Smooth muscle cell (in vitro differentiated cells): ENCODE results near the gene RCAN1. TPM values are rescaled to one million over a fixed set of nuclear protein-coding genes. Genes with fewer than 3 reads are reported as not detected.

Experiments
- DNase-seq: peaks from one replicate; lab custom pipeline; 2025; ENCODE audit not compliant: unreplicated experiment; lab: John Stamatoyannopoulos, UW
- H2AFZ ChIP-seq: fragments of 200-600 bp; sonication (generic); 2 replicates; pipeline ENCODE4 v1.6.0; 2016; ENCODE audit warnings: antibody characterized with exemption, low read depth, mild to moderate bottlenecking
- H3F3A ChIP-seq: fragments of 200-600 bp; sonication (generic); 2 replicates; pipeline ENCODE4 v1.6.0; 2017; ENCODE audit warnings: antibody characterized with exemption, low read depth
- H3K27ac ChIP-seq: fragments of 200-600 bp; sonication (generic); 2 replicates; pipeline ENCODE4 v1.5.1; 2016; ENCODE audit warnings: low read depth, mild to moderate bottlenecking
- H3K27me3 ChIP-seq: fragments of 200-600 bp; sonication (generic); 2 replicates; pipeline ENCODE4 v1.6.1; 2016; ENCODE audit warnings: low read depth, mild to moderate bottlenecking
- H3K36me3 ChIP-seq: fragments of 200-600 bp; sonication (generic); 2 replicates; pipeline ENCODE4 v1.5.1; 2016; ENCODE audit warnings: low read depth
- H3K4me1 ChIP-seq: fragments of 200-600 bp; sonication (generic); 2 replicates; pipeline ENCODE4 v1.5.1; 2016; ENCODE audit warnings: low read depth
- H3K4me2 ChIP-seq: fragments of 200-600 bp; sonication (generic); 2 replicates; pipeline ENCODE4 v1.6.0; 2016; ENCODE audit warnings: mild to moderate bottlenecking
- H3K4me3 ChIP-seq: fragments of 200-600 bp; sonication (generic); 2 replicates; pipeline ENCODE4 v1.5.1; 2016; ENCODE audit warnings: mild to moderate bottlenecking
- H3K79me2 ChIP-seq: fragments of 200-600 bp; sonication (generic); 2 replicates; pipeline ENCODE4 v1.6.0; 2016; ENCODE audit warnings: low read depth, mild to moderate bottlenecking
- H3K9ac ChIP-seq: fragments of 200-600 bp; sonication (generic); 2 replicates; pipeline ENCODE4 v1.6.0; 2016; ENCODE audit warnings: low read depth
- H3K9me3 ChIP-seq: fragments of 200-600 bp; sonication (generic); replicated peaks from 2 replicates; pipeline ENCODE4 v1.5.1; 2016; ENCODE audit warnings: low read depth
- H4K20me1 ChIP-seq: fragments of 200-600 bp; sonication (generic); 2 replicates; pipeline ENCODE4 v1.6.0; 2016; ENCODE audit warnings: low read depth
- CTCF ChIP-seq: fragments of 200-600 bp; sonication (generic); IDR thresholded peaks from 2 replicates; pipeline ENCODE4 v1.5.1; 2017; ENCODE audit warnings: borderline replicate concordance, mild to moderate bottlenecking, antibody characterized with exemption; ENCODE audit not compliant: insufficient read depth, poor library complexity, severe bottlenecking
- WGBS: methylation state at CpG from one replicate; pipeline ENCODE4 v1.1.7; 2016; ENCODE audit warnings: low lambda C conversion rate; 5-methylcytosine and 5-hydroxymethylcytosine counted together
- polyA plus RNA-seq: library from polyadenylated mRNA; unstranded; fragments of >200 nt; fragmentation: Nextera tagmentation; extraction: Ambion mirVana; gene quantifications from 2 replicates; pipeline ENCODE4 v1.2.1, GENCODE V29; 2016
- total RNA-seq: library from RNA; depleted of rRNA; stranded (reverse); fragments of >200 nt; gene quantifications from 2 replicates; pipeline ENCODE4 v1.2.3, GENCODE V29; 2014

RCAN1 gene
- total and polyA plus RNA-seq, 2 experiments from 2014 or later = 77.3 to 155 TPM

GRCh38 chr21:34647555-34647954 is 32.6 kb upstream of the RCAN1 start:
- Histone ChIP-seq H3K9me3 (no peaks in the 10 kb centered on the region), H3K79me2 (no peaks in the 10 kb centered on the region), H3K4me1 (no peaks in the 10 kb centered on the region), H3F3A (no peaks in the 10 kb centered on the region), H3K27me3 (peaks cover 15% of the 10 kb centered on the region), H3K27ac (no peak overlapping the region), H3K4me2 (no peak overlapping the region), H3K9ac (no peak overlapping the region), H4K20me1 (no peaks in the 10 kb centered on the region), H3K36me3 (no peaks in the 10 kb centered on the region), H3K4me3 (no peak overlapping the region), H2AFZ (no peak overlapping the region)
- TF ChIP-seq CTCF = no peak
- DNase-seq = no peak
- 86% methylated on average over 6 of the region's 6 CpGs for WGBS

GRCh38 chr21:34644825-34645224 is 29.9 kb upstream of the RCAN1 start:
- no peak overlapping the region for H2AFZ ChIP-seq
- H3K36me3 ChIP-seq = no peaks in the 10 kb centered on the region
- no peaks in the 10 kb centered on the region for H3K4me1 ChIP-seq
- no peak overlapping the region for H3K4me3 ChIP-seq
- H3K79me2 ChIP-seq = no peaks in the 10 kb centered on the region
- no peaks in the 10 kb centered on the region for H4K20me1 ChIP-seq
- H3F3A ChIP-seq = no peaks in the 10 kb centered on the region
- 90% methylated on average over 4 of the region's 4 CpGs for WGBS
- H3K27me3 ChIP-seq = peaks cover 15% of the 10 kb centered on the region
- TF ChIP-seq CTCF = no peak
- H3K9ac ChIP-seq = no peak overlapping the region
- no peak overlapping the region for H3K4me2 ChIP-seq
- no peak for DNase-seq
- no peaks in the 10 kb centered on the region for H3K9me3 ChIP-seq
- no peak overlapping the region for H3K27ac ChIP-seq

GRCh38 chr21:34642211-34643075 is 27.5 kb upstream of the RCAN1 start:
- Histone ChIP-seq H3K27ac (no peak overlapping the region), H3K9ac (no peak overlapping the region), H3K9me3 (no peaks in the 10 kb centered on the region), H3K27me3 (peaks cover 3% of the 10 kb centered on the region), H3K4me2 (no peak overlapping the region), H4K20me1 (no peaks in the 10 kb centered on the region), H3K4me3 (no peak overlapping the region), H3K36me3 (no peaks in the 10 kb centered on the region), H2AFZ (no peak overlapping the region), H3K79me2 (no peaks in the 10 kb centered on the region), H3F3A (no peaks in the 10 kb centered on the region), H3K4me1 (no peaks in the 10 kb centered on the region)
- no peak for TF ChIP-seq CTCF
- whole genome bisulfite sequencing = 69% methylated on average over 7 of the region's 7 CpGs
- no peak for DNase-seq

- no peak overlapping the region for H3K27ac ChIP-seq
- H3K4me1 ChIP-seq = no peaks in the 10 kb centered on the region
- H2AFZ ChIP-seq = no peak overlapping the region
- TF ChIP-seq CTCF = no peak
- no peak overlapping the region for H3K4me3 ChIP-seq
- H3K27me3 ChIP-seq = peaks cover 5% of the 10 kb centered on the region
- H3K9me3 ChIP-seq = no peaks in the 10 kb centered on the region
- no peaks in the 10 kb centered on the region for H3F3A ChIP-seq
- H3K79me2 ChIP-seq = no peaks in the 10 kb centered on the region
- WGBS = 48% methylated on average over 4 of the region's 4 CpGs
- no peak for DNase-seq
- no peaks in the 10 kb centered on the region for H4K20me1 ChIP-seq
- H3K9ac ChIP-seq = no peak overlapping the region
- H3K36me3 ChIP-seq = no peaks in the 10 kb centered on the region
- no peak overlapping the region for H3K4me2 ChIP-seq
Measured at GRCh38 chr21:34640858-34641257, 25.9 kb upstream of the RCAN1 start.
